ENCODE data around the gene RASL11A.

DNA sequence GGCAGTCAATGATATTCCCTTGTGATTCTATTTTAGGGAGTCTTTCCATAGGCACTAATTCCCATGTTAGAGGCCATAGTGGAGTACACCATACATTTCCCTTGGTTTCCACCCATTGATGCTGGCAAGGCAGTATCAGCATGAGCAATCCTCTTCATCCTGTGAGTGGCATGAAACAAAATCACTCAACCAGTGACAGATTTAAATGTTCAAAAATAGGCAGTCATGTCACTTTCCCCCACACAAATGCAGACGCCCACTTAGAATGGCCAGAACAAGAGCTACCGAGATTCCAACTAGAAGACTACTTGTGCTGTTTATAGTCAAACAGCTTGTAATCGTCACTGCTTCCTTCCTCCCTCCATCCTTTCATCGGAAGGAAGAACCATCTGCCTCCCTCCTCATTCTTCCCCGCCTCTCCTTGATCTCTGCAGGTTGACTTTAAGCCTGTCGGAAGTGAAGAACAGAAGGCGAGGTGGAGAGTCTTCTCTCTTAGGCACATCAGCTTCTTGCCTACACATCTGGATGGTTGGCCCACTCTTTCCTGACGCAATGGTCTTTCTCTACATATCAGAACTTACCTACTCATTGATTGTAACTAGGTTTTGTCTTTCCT, 22.6 kb downstream of the RASL11A start:
- no peak for TF ChIP-seq CTCF (conservative IDR thresholded peaks at IDR 0.05)
- no peak for TF ChIP-seq ZFX (IDR thresholded peaks at IDR 0.05)
